ENCODE measurements around the gene UNC119B.

DNA sequence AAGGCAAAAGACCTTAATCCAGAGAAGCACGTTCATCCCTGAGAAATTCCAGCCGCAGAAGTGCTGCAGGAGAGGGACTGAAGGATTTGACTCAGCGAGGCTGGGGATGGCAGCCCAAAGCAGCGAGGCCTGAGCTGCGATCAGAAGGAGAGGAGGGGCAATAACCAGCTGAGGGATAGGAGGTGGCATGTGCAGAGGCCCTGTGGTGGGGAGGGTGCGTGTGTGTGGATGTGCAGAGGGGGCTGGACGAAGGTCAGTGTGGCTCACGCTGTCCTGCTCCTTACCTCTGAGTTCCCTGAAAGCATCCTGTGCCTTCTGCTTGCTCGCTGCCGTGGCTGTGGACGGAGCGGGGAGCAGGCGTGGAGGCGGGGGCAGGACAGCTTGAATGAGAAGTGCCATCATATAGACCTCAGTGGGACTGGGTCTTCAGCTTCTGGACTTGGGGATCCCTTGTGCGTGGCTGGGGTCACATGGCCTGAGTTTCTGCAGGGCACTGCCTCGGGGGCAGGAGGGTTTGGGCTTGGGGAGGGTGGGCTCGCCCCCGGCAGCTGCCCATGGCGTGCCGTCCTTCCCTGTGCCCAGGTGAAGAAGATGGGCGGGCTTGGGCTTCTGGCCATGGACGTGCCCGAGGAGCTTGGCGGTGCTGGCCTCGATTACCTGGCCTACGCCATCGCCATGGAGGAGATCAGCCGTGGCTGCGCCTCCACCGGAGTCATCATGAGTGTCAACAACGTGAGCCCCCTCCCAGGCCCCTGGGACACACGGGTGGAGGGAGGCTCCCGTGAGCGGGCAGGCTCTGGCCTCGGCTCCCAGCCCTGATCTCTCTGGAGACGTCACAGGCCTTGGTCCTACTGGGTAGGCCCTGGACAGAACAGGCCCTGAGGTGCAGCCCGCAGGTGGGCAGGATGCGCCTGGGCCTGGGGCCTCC lies 26.4 kb downstream of the UNC119B start:
- TF ChIP-seq SIN3A (IDR thresholded peaks at IDR 0.05; ENCODE audit: borderline replicate concordance, insufficient read depth, low read length) (no peak), POLR2AphosphoS5 (IDR thresholded peaks at IDR 0.05; ENCODE audit: low read depth, low read length) (no peak)
- TF ChIP-seq, protein P1, sequence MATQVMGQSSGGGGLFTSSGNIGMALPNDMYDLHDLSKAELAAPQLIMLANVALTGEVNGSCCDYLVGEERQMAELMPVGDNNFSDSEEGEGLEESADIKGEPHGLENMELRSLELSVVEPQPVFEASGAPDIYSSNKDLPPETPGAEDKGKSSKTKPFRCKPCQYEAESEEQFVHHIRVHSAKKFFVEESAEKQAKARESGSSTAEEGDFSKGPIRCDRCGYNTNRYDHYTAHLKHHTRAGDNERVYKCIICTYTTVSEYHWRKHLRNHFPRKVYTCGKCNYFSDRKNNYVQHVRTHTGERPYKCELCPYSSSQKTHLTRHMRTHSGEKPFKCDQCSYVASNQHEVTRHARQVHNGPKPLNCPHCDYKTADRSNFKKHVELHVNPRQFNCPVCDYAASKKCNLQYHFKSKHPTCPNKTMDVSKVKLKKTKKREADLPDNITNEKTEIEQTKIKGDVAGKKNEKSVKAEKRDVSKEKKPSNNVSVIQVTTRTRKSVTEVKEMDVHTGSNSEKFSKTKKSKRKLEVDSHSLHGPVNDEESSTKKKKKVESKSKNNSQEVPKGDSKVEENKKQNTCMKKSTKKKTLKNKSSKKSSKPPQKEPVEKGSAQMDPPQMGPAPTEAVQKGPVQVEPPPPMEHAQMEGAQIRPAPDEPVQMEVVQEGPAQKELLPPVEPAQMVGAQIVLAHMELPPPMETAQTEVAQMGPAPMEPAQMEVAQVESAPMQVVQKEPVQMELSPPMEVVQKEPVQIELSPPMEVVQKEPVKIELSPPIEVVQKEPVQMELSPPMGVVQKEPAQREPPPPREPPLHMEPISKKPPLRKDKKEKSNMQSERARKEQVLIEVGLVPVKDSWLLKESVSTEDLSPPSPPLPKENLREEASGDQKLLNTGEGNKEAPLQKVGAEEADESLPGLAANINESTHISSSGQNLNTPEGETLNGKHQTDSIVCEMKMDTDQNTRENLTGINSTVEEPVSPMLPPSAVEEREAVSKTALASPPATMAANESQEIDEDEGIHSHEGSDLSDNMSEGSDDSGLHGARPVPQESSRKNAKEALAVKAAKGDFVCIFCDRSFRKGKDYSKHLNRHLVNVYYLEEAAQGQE (IDR thresholded peaks at IDR 0.05; ENCODE audit: insufficient read depth in 1 of 2, low read depth in 2 of 2, low read length in 2 of 2) = no peak

Data from PFSK-1 (cell line).